Measurements from ENCODE around the gene CAPN6.

CAPN6 gene

DNA sequence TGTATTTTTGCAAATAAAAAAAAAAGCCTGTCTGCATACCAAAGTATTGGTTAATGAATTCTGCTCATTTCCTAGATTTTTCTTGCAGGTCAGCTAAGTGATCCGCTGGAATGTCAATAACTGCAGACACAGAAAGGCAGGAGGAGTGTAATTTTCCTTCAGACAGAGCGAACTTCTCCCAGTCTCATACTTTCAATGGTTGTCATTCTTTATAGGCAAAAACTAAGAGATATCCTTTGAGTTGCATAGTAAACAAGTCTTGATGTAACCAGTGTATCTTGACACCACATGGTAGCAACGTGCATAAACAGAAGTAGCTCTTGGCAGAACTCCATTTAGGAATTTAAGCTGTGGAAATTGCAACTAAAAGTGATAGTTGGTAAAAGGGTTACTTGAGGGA is 8.2 kb downstream of the CAPN6 start:
- TF ChIP-seq, protein P1, sequence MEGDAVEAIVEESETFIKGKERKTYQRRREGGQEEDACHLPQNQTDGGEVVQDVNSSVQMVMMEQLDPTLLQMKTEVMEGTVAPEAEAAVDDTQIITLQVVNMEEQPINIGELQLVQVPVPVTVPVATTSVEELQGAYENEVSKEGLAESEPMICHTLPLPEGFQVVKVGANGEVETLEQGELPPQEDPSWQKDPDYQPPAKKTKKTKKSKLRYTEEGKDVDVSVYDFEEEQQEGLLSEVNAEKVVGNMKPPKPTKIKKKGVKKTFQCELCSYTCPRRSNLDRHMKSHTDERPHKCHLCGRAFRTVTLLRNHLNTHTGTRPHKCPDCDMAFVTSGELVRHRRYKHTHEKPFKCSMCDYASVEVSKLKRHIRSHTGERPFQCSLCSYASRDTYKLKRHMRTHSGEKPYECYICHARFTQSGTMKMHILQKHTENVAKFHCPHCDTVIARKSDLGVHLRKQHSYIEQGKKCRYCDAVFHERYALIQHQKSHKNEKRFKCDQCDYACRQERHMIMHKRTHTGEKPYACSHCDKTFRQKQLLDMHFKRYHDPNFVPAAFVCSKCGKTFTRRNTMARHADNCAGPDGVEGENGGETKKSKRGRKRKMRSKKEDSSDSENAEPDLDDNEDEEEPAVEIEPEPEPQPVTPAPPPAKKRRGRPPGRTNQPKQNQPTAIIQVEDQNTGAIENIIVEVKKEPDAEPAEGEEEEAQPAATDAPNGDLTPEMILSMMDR (IDR thresholded peaks at IDR 0.05; ENCODE audit: extremely low read depth, missing control alignments), result no peak
- DNase-seq (ENCODE audit: low spot score), result no peak

DNA sequence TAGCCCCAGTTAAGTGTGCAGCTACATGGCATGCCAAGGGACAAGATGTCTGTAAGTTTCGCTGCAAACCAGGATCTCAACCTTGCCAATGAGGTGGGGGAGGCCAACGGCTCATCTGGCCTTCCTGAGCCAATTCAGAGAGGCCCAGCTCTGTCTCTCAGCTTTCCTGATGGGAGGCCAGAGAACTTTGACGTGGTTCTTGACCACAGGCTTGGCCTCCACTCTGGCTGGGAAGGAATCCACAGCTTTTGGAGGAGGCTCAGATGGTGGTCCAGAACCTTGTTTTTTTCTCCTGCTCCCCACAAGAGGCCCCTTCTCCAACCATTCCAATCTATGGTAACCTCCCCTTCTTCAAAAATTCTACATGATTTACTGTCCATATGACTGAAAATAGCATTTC is 9.8 kb downstream of the CAPN6 start:
- TF ChIP-seq, protein P1 (IDR thresholded peaks at IDR 0.05; ENCODE audit: extremely low read depth, missing control alignments), result no peak

DNA sequence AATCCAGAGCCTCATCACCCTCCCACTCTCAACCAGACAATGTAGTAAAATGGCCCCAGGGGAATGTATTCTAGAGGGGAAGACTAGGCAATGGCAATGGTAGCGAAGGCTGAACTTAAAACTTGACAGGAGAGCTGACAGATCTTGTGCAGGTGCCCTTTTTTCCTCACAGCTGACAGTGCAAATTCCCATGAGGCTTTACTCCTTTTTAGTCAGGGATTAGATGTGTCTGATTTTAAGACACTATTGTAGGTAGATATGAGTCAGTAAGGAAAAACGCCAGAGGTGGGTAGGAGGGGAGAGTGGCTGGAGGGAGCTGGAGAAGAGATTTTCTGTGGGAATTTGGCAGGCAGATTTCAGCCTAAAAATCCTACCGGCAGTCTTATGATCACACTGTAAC is 10.7 kb downstream of the CAPN6 start:
- TF ChIP-seq, protein P1 (IDR thresholded peaks at IDR 0.05; ENCODE audit: extremely low read depth, missing control alignments), result no peak
- no peak for DNase-seq (ENCODE audit: low spot score)

More for the DNA sequence above, 9.8 kb downstream of the CAPN6 start:
- DNase-seq (ENCODE audit: low spot score), result no peak

DNA sequence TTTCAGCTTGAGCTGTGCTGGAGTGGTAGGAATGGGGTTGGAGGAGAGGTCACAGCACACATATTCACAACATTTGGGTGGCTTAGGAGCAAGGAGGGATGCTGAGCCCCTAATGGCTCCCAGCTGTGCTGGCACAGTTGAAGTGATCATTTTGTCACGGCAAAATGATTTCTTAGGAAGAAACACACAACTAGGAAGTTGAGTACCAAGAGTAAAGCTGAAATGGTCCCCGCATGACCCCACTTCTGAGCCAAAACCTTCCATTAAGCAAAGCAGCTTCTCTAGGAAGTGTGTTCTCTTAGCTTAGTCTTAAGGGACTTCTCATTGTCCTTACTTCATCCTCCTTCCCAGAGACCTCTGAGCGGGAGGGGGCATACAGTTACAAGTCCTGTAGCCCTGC is 12.6 kb downstream of the CAPN6 start:
- DNase-seq (ENCODE audit: low spot score), result no peak
- TF ChIP-seq, protein P1 (IDR thresholded peaks at IDR 0.05; ENCODE audit: extremely low read depth, missing control alignments), result no peak

DNA sequence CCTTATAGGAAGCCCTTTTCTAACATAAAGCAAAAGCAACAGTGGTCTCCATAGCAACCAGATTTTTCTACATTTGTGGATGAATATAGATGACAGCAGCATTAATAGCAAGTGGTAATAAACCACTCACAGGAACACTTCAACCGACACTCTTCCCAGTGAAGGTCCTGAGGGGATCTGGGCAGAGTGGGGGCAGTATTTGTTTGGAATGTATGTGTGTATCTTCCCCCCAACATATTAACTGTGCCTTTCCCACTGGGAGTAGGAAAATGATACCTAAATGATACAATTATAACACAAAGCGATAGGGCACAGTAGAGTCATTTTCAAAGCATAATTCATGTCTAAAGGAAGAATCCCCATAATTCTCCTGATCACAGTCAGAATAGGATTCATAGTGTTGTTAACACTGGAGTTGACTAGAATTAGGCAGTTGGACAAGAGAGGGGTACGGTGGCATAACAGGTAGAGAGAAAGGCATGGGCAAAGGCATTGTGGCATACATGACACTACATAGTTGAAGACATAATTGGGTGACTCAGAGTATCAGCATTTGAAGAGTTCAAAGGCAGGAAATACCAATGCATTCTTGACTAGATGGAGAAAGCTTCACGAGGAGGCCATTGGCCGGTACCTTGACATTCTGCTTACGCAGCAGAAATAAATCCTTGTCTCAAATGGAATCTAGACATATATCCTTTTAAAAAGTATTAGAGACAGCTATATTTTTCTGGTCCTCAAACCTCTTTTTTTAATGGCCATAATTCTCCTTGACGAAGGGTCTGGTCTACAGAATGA is 15.2 kb downstream of the CAPN6 start:
- TF ChIP-seq, protein P1 (IDR thresholded peaks at IDR 0.05; ENCODE audit: extremely low read depth, missing control alignments), result no peak
- no peak for DNase-seq (ENCODE audit: low spot score)

DNA sequence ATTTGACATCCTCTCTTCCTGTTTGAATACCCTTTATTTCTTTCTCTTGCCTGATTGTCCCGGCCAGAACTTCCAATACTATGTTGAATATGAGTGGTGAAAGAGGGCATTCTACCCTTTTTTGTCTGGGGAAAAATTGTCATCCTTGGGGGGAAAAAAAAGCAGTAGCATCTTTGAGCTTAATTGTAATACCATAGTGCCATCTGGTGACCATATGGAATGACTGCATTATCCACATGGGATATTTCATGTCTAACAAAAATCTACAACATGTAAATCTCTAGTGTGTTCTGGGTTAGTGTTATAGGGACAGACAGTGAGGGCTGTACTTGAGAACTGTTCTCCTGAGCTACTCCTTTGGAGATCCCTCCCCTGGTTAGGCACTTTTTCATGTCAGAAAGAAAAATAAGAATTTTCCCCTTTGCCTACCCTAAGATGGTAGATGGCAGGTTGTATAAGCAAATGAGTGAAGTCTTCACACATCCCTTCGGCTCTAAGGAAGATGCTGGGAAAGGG is 26.0 kb downstream of the CAPN6 start:
- DNase-seq (ENCODE audit: low spot score), result peak; percentile 3
- TF ChIP-seq, protein P1 (IDR thresholded peaks at IDR 0.05; ENCODE audit: extremely low read depth, missing control alignments), result peak; percentile 35

DNA sequence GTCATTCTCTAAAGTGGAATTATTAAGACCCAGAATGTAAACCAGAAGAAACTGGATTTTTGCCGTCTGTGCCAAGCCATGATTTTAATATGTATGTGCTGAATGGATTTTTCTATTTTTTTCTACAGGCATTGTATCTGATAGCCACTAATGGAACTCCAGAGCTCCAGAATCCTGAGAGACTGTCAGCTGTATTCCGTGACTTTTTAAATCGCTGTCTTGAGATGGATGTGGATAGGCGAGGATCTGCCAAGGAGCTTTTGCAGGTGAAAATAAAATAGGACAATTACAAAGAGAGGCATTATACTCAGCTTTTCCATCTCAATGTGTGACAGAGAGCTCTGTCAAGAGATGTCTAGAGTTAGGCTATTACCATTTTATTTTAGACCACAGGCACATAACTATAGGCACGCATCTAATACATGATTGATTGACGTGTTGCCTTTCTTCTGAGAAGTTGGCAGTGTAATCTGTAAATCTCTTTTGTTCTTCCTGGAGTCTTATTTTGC is 53.9 kb downstream of the CAPN6 start:
- DNase-seq (ENCODE audit: low spot score), result no peak
- TF ChIP-seq, protein P1 (IDR thresholded peaks at IDR 0.05; ENCODE audit: extremely low read depth, missing control alignments), result no peak

All from GM20000 (cell line).